GM18499 (cell line): Measurements from ENCODE around the gene CACNA1H.
"Not testable (repeated sequence)": the region's sequence is repeated elsewhere in the genome, so short reads cannot be mapped to it uniquely, and the experiment has no call there.

ENCODE experiments used
- ATAC-seq: cut with Tn5 transposase; IDR thresholded peaks from one replicate; pipeline ENCODE4 v1.9.1; 2021; ENCODE audit warnings: moderate number of reproducible peaks; ENCODE audit not compliant: insufficient read depth, unreplicated experiment

CACNA1H gene

DNA sequence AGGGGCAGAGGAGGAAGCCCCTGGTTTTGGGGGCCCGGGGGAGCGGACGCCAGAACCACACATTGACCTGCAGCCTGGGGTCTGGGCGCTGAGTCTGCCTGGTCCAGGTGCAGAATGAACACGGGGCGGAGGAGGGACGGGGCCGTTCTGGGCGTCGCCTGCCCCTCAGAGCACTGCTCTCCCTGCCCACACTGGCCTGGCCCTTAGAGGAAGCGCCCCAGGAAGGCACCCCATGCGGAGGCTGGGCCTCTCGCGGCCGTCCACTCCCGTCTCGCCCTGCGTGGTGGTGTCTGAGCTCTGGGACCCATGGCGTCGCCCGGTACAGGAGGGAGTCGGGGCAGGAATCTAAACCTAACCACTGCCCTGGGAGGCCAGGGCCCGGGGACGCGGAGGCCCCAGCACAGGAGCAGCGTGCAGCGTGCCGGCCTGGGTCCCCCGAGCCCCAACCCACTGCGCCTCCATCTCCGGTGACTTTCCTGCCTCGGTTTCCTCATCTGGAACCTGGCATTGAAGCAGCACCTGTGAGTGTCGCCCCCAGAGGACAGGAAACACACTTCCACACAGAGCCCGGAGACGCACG is 107.3 kb downstream of the CACNA1H start:
- no peak for ATAC-seq

DNA sequence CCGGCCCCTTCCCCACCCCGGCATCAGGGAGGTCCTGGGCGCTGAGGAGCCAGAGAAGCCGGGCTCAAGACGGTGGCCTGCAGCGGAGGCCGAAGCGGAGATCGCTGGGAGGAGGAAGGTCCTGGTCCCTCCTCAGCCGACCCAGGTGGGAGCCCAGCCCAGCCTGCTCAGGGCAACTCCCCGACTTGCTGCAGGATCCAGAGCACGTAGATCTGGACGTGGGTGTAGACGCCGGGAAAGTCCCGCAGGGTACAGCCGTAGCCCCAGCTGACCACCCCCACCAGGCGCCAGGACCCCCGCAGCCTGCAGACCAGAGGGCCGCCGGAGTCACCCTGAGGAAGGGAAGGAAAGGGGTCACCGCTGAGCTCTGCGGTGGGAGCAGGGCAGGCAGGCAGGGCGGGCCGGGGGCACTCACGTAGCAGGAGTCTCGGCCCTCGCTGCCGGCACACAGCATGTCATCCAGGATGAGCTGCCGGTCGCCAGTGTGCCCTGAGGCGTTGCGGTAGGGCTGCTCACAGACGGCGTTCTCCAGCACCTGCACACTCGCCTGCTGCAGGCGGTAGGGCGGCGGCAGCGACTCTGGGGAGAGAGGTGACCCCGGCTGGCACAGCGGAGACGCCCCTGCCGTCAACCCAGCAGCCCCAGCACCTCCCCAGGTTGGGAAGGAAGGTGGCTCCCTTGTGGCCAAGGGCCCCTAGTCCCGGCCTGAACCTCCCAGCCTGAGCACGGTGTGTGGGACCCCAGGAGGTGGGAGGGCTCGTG is 108.4 kb downstream of the CACNA1H start:
- ATAC-seq, result no peak

DNA sequence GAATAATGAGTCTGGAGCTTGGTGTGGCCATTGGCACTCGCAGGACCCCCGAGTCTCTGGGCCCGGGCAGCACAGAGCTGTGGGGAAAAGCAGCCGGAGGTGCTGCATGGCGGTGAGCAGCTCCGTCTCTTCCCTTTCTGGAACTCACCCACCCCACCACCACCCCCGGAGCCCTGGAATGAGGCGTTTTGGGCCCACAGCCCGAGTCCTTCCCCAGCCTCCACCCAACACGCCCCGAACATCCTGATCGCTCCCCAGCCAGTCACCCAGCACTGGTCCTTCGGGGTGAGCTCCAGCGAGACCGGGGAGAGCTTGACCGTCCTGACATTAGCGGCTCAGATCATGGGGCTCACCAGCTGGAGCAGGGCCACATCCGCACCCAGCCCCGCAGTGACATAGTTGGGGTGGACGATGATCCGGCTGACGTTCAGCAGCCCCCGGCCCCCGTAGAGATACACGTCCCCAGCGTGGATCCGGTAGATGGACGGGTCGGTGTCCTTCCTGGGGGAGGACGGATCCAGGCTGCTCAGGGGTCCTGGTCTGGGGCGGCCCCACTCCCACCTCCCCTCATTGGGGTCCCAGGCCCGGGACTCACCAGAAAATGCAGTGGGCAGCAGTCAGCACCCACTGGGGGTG is 109.4 kb downstream of the CACNA1H start:
- no peak for ATAC-seq

GRCh38 chr16:1262846-1263221 is 109.9 kb downstream of the CACNA1H start:
- no peak for ATAC-seq

- no peak for ATAC-seq
These were observed 110.9 kb downstream of the CACNA1H start for GRCh38 chr16:1263591-1264344.

DNA sequence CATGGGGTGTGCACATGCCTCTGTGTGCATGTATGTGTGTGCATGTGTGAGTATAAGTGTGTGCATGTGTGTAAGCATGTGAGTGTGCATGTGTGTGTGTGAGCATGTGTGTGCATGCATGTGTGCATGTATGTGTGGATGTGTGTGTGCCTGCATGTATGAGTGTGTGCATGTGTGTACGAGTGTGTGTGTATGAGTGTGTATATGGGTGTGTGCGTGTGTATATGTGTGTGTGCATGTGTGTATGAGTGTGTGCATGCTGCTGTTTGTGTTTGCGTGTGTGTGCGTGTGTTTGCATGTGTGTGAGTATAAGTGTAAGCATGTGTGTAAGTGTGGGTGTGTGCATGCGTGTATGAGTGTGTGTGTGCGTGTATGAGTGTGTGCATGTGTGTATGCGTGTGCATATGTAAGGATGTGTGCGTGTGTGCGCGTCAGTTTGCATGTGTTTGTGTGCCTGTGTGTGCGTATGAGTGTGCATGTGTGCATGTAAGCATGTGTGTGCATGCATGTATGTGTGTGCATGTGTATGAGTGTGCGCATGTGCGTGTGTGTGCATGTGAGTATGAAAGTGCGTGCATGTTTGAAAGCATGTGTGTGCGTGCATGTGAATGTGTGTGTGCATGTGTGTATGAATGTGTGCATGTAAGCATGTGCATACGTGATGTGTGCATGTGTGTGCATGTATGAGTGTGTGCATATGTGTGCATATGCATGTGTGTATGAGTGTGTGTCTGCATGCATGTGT is 111.6 kb downstream of the CACNA1H start:
- no peak for ATAC-seq

- ATAC-seq, result no peak
These were observed 112.3 kb downstream of the CACNA1H start for GRCh38 chr16:1265090-1265630.

- ATAC-seq, result no peak
These were observed 112.9 kb downstream of the CACNA1H start for GRCh38 chr16:1265826-1266225.

- not testable (repeated sequence) for ATAC-seq
These were observed 116.5 kb downstream of the CACNA1H start for GRCh38 chr16:1269418-1269817.

GRCh38 chr16:1271380-1271723 is 118.4 kb downstream of the CACNA1H start:
- no peak for ATAC-seq
